GM21447 (cell line): ENCODE data around the gene APBA3.

ENCODE experiments used
- ATAC-seq: cut with Tn5 transposase; IDR thresholded peaks from one replicate; pipeline ENCODE4 v1.9.1; 2021; ENCODE audit not compliant: unreplicated experiment

Gene APBA3

GRCh38 chr19:3788996-3789778 lies 27.7 kb upstream of the APBA3 start:
- no peak for ATAC-seq

GRCh38 chr19:3785938-3786824 lies 24.7 kb upstream of the APBA3 start, which contains the start of gene MATK:
Gene MATK, minus strand, starts transcription at chr19:3786381. Its CDS starts 1,246 bp downstream, at chr19:3785135.
- ATAC-seq, result no peak

- no peak for ATAC-seq
Observed at GRCh38 chr19:3785451-3785937, 24.0 kb upstream of the APBA3 start.

- no peak for ATAC-seq
Observed at GRCh38 chr19:3784607-3785450, 23.3 kb upstream of the APBA3 start.

GRCh38 chr19:3783660-3784584 lies 22.4 kb upstream of the APBA3 start:
- no peak for ATAC-seq

GRCh38 chr19:3782903-3783302 lies 21.4 kb upstream of the APBA3 start:
- no peak for ATAC-seq

GRCh38 chr19:3782330-3782729 lies 20.8 kb upstream of the APBA3 start:
- ATAC-seq, result no peak

- ATAC-seq, result no peak
Observed at GRCh38 chr19:3781603-3782002, 20.1 kb upstream of the APBA3 start.

GRCh38 chr19:3780786-3781304 lies 19.4 kb upstream of the APBA3 start:
- no peak for ATAC-seq

GRCh38 chr19:3778899-3779723 lies 17.6 kb upstream of the APBA3 start:
- no peak for ATAC-seq

- ATAC-seq, result no peak
Observed at GRCh38 chr19:3778104-3778867, 16.8 kb upstream of the APBA3 start.

- no peak for ATAC-seq
Observed at GRCh38 chr19:3776479-3777040, 15.1 kb upstream of the APBA3 start.

- no peak for ATAC-seq
Observed at GRCh38 chr19:3775831-3776230, 14.3 kb upstream of the APBA3 start.

GRCh38 chr19:3775374-3775711 lies 13.9 kb upstream of the APBA3 start:
- no peak for ATAC-seq

GRCh38 chr19:3774621-3775373 lies 13.3 kb upstream of the APBA3 start:
- ATAC-seq, result no peak

GRCh38 chr19:3773814-3774515 lies 12.5 kb upstream of the APBA3 start:
- no peak for ATAC-seq
